ENCODE data around the gene EIF4G3. TPM values are rescaled to one million over a fixed set of nuclear protein-coding genes. Genes with fewer than 3 reads are reported as not detected.

EIF4G3 gene
- total RNA-seq, 2 experiments from 2014 or later = 56.7 to 64.3 TPM

GRCh38 chr1:21089731-21090130 lies 87.0 kb downstream of the EIF4G3 start:
- H3K4me3 Mint-ChIP-seq = no peak overlapping the region
- peaks cover 40% of the 10 kb centered on the region for H3K36me3 Mint-ChIP-seq
- H3K4me1 Mint-ChIP-seq = peaks cover 15% of the 10 kb centered on the region
- CTCF ChIA-PET = no interaction called here
- H3K9me3 Mint-ChIP-seq (ENCODE audit: low read depth) = peaks cover 6% of the 10 kb centered on the region
- ATAC-seq (no peak), DNase-seq (no peak)
- peak overlapping the region; percentile 61 for H3K27ac Mint-ChIP-seq
- no peaks in the 10 kb centered on the region for H3K27me3 Mint-ChIP-seq

- no peak overlapping the region for H3K27ac Mint-ChIP-seq
- peaks cover 19% of the 10 kb centered on the region for H3K4me1 Mint-ChIP-seq
- peaks cover 42% of the 10 kb centered on the region for H3K36me3 Mint-ChIP-seq
- DNase-seq (no peak), ATAC-seq (no peak)
- CTCF ChIA-PET = no interaction called here
- peaks cover 6% of the 10 kb centered on the region for H3K9me3 Mint-ChIP-seq (ENCODE audit: low read depth)
- no peak overlapping the region for H3K4me3 Mint-ChIP-seq
- H3K27me3 Mint-ChIP-seq = no peaks in the 10 kb centered on the region
Measured at GRCh38 chr1:21089299-21089698, 87.4 kb downstream of the EIF4G3 start.

- H3K36me3 Mint-ChIP-seq = peaks cover 41% of the 10 kb centered on the region
- H3K4me1 Mint-ChIP-seq = peaks cover 11% of the 10 kb centered on the region
- H3K27me3 Mint-ChIP-seq = no peaks in the 10 kb centered on the region
- DNase-seq (no peak), ATAC-seq (no peak)
- H3K9me3 Mint-ChIP-seq (ENCODE audit: low read depth) = peaks cover 3% of the 10 kb centered on the region
- H3K4me3 Mint-ChIP-seq = no peak overlapping the region
- CTCF ChIA-PET = no interaction called here
- no peak overlapping the region for H3K27ac Mint-ChIP-seq
Measured at GRCh38 chr1:21084111-21084810, 92.4 kb downstream of the EIF4G3 start.

- H3K36me3 Mint-ChIP-seq = peaks cover 34% of the 10 kb centered on the region
- H3K27ac Mint-ChIP-seq = no peak overlapping the region
- no peaks in the 10 kb centered on the region for H3K27me3 Mint-ChIP-seq
- no peak for DNase-seq
- H3K9me3 Mint-ChIP-seq (ENCODE audit: low read depth) = peaks cover 3% of the 10 kb centered on the region
- peaks cover 16% of the 10 kb centered on the region for H3K4me1 Mint-ChIP-seq
- CTCF ChIA-PET = no interaction called here
- no peak overlapping the region for H3K4me3 Mint-ChIP-seq
- ATAC-seq = no peak
Measured at GRCh38 chr1:21082073-21082472, 94.6 kb downstream of the EIF4G3 start.

GRCh38 chr1:21077085-21077484 lies 99.6 kb downstream of the EIF4G3 start:
- ATAC-seq (no peak), DNase-seq (no peak)
- Mint-ChIP-seq H3K36me3 (peaks cover 10% of the 10 kb centered on the region), H3K4me1 (peaks cover 19% of the 10 kb centered on the region), H3K4me3 (no peak overlapping the region), H3K9me3 (ENCODE audit: low read depth) (no peaks in the 10 kb centered on the region), H3K27me3 (no peaks in the 10 kb centered on the region), H3K27ac (no peak overlapping the region)
- CTCF ChIA-PET = no interaction called here

- ATAC-seq (no peak), DNase-seq (no peak)
- Mint-ChIP-seq H3K4me1 (peaks cover 18% of the 10 kb centered on the region), H3K36me3 (peaks cover 7% of the 10 kb centered on the region), H3K27me3 (no peaks in the 10 kb centered on the region), H3K4me3 (no peak overlapping the region), H3K27ac (no peak overlapping the region), H3K9me3 (ENCODE audit: low read depth) (no peaks in the 10 kb centered on the region)
- CTCF ChIA-PET = interaction anchor here (1.6 kb wide), 1 partner anchor 123 kb away, joined by 4 read pairs; no protein-coding TSS in a partner anchor
Measured at GRCh38 chr1:21072721-21073120, 104.0 kb downstream of the EIF4G3 start.

GRCh38 chr1:21069549-21069948 lies 107.1 kb downstream of the EIF4G3 start:
- no peak for ATAC-seq
- Mint-ChIP-seq H3K4me1 (no peaks in the 10 kb centered on the region), H3K27me3 (no peaks in the 10 kb centered on the region), H3K4me3 (no peak overlapping the region), H3K9me3 (ENCODE audit: low read depth) (no peaks in the 10 kb centered on the region), H3K27ac (no peak overlapping the region), H3K36me3 (peaks cover 2% of the 10 kb centered on the region)
- DNase-seq = no peak
- CTCF ChIA-PET = interaction anchor here (1.6 kb wide), 1 partner anchor 11 kb away, joined by 3 read pairs; no protein-coding TSS in a partner anchor

GRCh38 chr1:21068937-21069336 lies 107.8 kb downstream of the EIF4G3 start:
- Mint-ChIP-seq H3K27ac (no peak overlapping the region), H3K36me3 (peaks cover 2% of the 10 kb centered on the region)

GRCh38 chr1:21067551-21068227 lies 109.0 kb downstream of the EIF4G3 start:
- H3K4me1 Mint-ChIP-seq = no peaks in the 10 kb centered on the region
- H3K27ac Mint-ChIP-seq = no peak overlapping the region
- H3K27me3 Mint-ChIP-seq = no peaks in the 10 kb centered on the region
- CTCF ChIA-PET = no interaction called here
- DNase-seq (no peak), ATAC-seq (no peak)
- H3K36me3 Mint-ChIP-seq = peaks cover 2% of the 10 kb centered on the region
- no peak overlapping the region for H3K4me3 Mint-ChIP-seq
- no peaks in the 10 kb centered on the region for H3K9me3 Mint-ChIP-seq (ENCODE audit: low read depth)

More at GRCh38 chr1:21068937-21069336, 107.8 kb downstream of the EIF4G3 start:
- CTCF ChIA-PET = interaction anchor here (1.6 kb wide), 1 partner anchor 11 kb away, joined by 3 read pairs; no protein-coding TSS in a partner anchor
- Mint-ChIP-seq H3K4me1 (no peaks in the 10 kb centered on the region), H3K4me3 (no peak overlapping the region), H3K9me3 (ENCODE audit: low read depth) (no peaks in the 10 kb centered on the region), H3K27me3 (no peaks in the 10 kb centered on the region)
- ATAC-seq (no peak), DNase-seq (no peak)

- H3K9me3 Mint-ChIP-seq (ENCODE audit: low read depth) = no peaks in the 10 kb centered on the region
- no peaks in the 10 kb centered on the region for H3K27me3 Mint-ChIP-seq
- H3K27ac Mint-ChIP-seq = no peak overlapping the region
- DNase-seq (no peak), ATAC-seq (no peak)
- H3K4me1 Mint-ChIP-seq = no peaks in the 10 kb centered on the region
- CTCF ChIA-PET = no interaction called here
- H3K4me3 Mint-ChIP-seq = no peak overlapping the region
- H3K36me3 Mint-ChIP-seq = peaks cover 2% of the 10 kb centered on the region
Measured at GRCh38 chr1:21066356-21067012, 110.2 kb downstream of the EIF4G3 start.

- Mint-ChIP-seq H3K4me1 (no peaks in the 10 kb centered on the region), H3K27me3 (no peaks in the 10 kb centered on the region), H3K36me3 (no peaks in the 10 kb centered on the region), H3K9me3 (ENCODE audit: low read depth) (no peaks in the 10 kb centered on the region), H3K27ac (no peak overlapping the region), H3K4me3 (no peak overlapping the region)
- CTCF ChIA-PET = no interaction called here
- DNase-seq (no peak), ATAC-seq (no peak)
Measured at GRCh38 chr1:21065851-21066250, 110.8 kb downstream of the EIF4G3 start.

GRCh38 chr1:21064057-21064456 lies 112.6 kb downstream of the EIF4G3 start:
- CTCF ChIA-PET = no interaction called here
- Mint-ChIP-seq H3K9me3 (ENCODE audit: low read depth) (no peaks in the 10 kb centered on the region), H3K4me1 (no peaks in the 10 kb centered on the region), H3K36me3 (no peaks in the 10 kb centered on the region), H3K27me3 (no peaks in the 10 kb centered on the region), H3K4me3 (no peak overlapping the region), H3K27ac (no peak overlapping the region)
- no peak for ATAC-seq
- no peak for DNase-seq

GRCh38 chr1:21060523-21060922 lies 116.2 kb downstream of the EIF4G3 start:
- CTCF ChIA-PET = interaction anchor here (0.6 kb wide), 1 partner anchor 306 kb away, joined by 3 read pairs; no protein-coding TSS in a partner anchor
- ATAC-seq = no peak
- DNase-seq = no peak
- Mint-ChIP-seq H3K9me3 (ENCODE audit: low read depth) (no peaks in the 10 kb centered on the region), H3K4me3 (no peak overlapping the region), H3K27ac (no peak overlapping the region), H3K36me3 (no peaks in the 10 kb centered on the region), H3K4me1 (no peaks in the 10 kb centered on the region), H3K27me3 (no peaks in the 10 kb centered on the region)

Measured in activated CD8-positive, alpha-beta memory T cell treated with anti-CD3 and anti-CD28 coated beads, Interleukin-2, amount 10 ng/mL, durations not matched to agents 7 days and 5 days (primary cell).